A549 treated with dexamethasone at 1 μM for 4 hours (cell line): Measurements from ENCODE around the gene MPPED1. TPM values are rescaled to one million over a fixed set of nuclear protein-coding genes. Genes with fewer than 3 reads are reported as not detected.

ENCODE experiments used
- total RNA-seq: library from RNA; stranded (reverse); fragments of 200-300 nt; extraction: Qiagen RNA extraction; gene quantifications from 5 replicates; pipeline ENCODE4 v1.2.3, GENCODE V29; 2022

Gene MPPED1
- total RNA-seq = not detected in 5 replicates

DNA sequence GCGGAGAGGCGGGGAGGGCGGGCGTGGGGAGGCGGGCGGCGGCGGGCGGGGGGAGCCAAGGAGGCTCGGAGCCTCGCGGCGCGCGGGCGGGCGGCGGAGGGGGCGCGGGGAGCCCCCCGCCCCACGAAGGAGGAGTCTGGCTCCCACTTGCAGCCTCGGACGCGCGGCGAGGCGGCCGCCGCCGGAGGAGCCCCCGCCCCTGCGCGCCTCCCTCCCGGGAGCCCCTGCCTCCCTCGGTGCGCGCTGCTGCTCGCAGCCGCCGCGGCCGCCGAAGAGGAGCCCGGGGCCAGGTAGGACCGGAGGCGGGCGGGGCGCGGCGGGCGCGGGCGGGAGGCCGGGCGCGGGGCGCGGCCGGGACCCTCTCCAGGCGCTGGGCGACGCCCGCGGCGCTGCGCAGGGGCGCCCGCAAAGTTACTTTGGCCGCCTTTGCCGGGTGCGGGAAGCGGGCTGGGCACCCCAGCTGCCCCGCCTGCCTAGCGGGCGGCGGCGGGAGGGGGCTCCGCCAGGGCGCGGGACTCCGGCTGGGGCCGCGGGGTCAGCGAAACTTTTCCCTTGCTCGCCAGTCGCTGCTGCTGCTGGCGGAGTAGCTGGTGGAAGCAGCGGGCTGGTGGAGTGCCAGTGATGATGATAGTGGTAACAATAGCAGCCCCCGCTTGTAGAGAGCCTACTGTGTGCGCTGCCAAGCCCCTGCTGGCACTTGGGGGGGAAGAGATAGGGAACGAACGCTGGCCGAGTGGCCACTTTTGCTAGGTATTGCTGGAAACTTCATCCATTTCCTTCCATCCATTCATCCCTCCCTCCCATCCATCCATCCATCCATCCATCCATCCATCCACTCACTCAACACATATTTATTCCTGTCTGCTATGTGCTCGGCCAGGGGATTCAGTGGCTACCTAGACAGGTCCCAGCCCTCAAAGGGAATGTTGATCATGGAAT lies at the start of gene MPPED1:
Gene MPPED1, plus strand, starts transcription at position 146 of the 939 bp plus-strand sequence. CDS start 12,972 bp downstream, outside the sequence.

Other genes with a start within 250 kb of the MPPED1 start
- gene TTLL12, start 224.9 kb upstream of the MPPED1 start, total RNA-seq = 18.5 to 29.8 TPM (median 28.5 TPM) in 5 replicates
- gene SCUBE1, start 68.6 kb upstream of the MPPED1 start, total RNA-seq = 0.09 to 0.21 TPM (median 0.18 TPM) in 5 replicates